Nephron progenitor cell (in vitro differentiated cells): ENCODE measurements around the gene LRCH1.

ENCODE experiments used
- DNase-seq: peaks from one replicate; pipeline ENCODE4 v3.0.0; 2021
- H3K27ac Mint-ChIP-seq: 2 replicates; pipeline ENCODE4 v1.8.0; 2021; ENCODE audit warnings: mild to moderate bottlenecking, moderate library complexity, mixed read lengths
- H3K27me3 Mint-ChIP-seq: 2 replicates; pipeline ENCODE4 v1.8.0; 2021; ENCODE audit warnings: mild to moderate bottlenecking, low read depth, mixed read lengths; ENCODE audit not compliant: poor library complexity
- H3K36me3 Mint-ChIP-seq: 2 replicates; pipeline ENCODE4 v1.8.0; 2021; ENCODE audit warnings: low read depth, mixed read lengths
- H3K4me1 Mint-ChIP-seq: 2 replicates; pipeline ENCODE4 v1.8.0; 2021; ENCODE audit warnings: mixed read lengths
- H3K4me3 Mint-ChIP-seq: 2 replicates; pipeline ENCODE4 v1.8.0; 2021; ENCODE audit warnings: mild to moderate bottlenecking, moderate library complexity, mixed read lengths
- H3K9me3 Mint-ChIP-seq: 2 replicates; pipeline ENCODE4 v1.8.0; 2021; ENCODE audit warnings: mild to moderate bottlenecking, moderate library complexity, mixed read lengths
- TF ChIP-seq, protein P1 (sequence below): fragments of 200-600 bp; sonication (generic); IDR thresholded peaks from 2 replicates; pipeline ENCODE4 v1.5.0; 2021; ENCODE audit warnings: antibody characterized with exemption

Gene LRCH1

DNA sequence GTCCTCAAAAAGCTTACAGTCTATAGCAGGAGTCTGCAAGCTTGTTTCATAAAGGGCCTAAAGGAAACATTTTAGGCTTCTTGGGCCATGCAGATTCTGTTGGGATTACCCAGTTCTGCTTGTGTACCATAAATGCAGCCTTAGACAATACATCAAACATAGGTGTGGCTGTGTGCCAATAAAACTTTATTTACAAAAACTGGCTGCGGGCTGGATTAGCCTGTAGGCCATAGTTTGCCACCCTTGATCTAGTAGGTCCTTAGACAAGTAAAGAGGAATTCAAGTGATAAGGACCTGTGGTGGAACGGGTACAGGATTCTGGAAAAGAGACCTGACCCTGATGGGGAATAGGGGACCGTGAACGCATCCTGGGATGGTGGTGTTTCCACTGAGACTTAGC lies 192.1 kb downstream of the LRCH1 start:
- H3K36me3 Mint-ChIP-seq: peaks cover 77% of the 10 kb centered on the region
- no peak overlapping the region for H3K4me3 Mint-ChIP-seq
- H3K27ac Mint-ChIP-seq: no peak overlapping the region
- H3K4me1 Mint-ChIP-seq: peaks cover 5% of the 10 kb centered on the region
- no peak for DNase-seq
- H3K27me3 Mint-ChIP-seq: no peaks in the 10 kb centered on the region
- TF ChIP-seq, protein P1, sequence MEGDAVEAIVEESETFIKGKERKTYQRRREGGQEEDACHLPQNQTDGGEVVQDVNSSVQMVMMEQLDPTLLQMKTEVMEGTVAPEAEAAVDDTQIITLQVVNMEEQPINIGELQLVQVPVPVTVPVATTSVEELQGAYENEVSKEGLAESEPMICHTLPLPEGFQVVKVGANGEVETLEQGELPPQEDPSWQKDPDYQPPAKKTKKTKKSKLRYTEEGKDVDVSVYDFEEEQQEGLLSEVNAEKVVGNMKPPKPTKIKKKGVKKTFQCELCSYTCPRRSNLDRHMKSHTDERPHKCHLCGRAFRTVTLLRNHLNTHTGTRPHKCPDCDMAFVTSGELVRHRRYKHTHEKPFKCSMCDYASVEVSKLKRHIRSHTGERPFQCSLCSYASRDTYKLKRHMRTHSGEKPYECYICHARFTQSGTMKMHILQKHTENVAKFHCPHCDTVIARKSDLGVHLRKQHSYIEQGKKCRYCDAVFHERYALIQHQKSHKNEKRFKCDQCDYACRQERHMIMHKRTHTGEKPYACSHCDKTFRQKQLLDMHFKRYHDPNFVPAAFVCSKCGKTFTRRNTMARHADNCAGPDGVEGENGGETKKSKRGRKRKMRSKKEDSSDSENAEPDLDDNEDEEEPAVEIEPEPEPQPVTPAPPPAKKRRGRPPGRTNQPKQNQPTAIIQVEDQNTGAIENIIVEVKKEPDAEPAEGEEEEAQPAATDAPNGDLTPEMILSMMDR: no peak
- no peaks in the 10 kb centered on the region for H3K9me3 Mint-ChIP-seq

DNA sequence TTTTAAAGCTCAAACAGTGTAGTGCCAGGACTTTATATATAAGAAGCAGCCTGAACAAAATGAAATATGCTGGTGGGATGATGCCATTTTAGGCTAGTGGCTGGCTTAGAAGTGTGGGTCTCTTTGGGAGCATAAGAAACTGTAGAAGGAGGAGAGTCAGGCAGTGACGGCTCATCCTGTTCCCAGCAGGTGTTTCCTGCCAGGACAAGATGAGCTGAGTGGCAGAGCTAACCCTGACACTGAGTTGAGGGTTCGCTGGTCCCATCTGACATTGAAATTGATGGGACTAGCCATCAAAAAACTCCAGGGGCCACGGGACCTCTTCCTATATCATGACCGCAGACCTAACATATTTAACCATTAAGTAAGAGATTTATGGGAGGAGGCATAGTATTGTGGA lies 192.7 kb downstream of the LRCH1 start:
- Mint-ChIP-seq H3K4me1 (peaks cover 12% of the 10 kb centered on the region), H3K36me3 (peaks cover 82% of the 10 kb centered on the region), H3K27ac (no peak overlapping the region), H3K9me3 (no peaks in the 10 kb centered on the region), H3K27me3 (no peaks in the 10 kb centered on the region), H3K4me3 (no peak overlapping the region)
- no peak for DNase-seq
- TF ChIP-seq, protein P1: no peak

DNA sequence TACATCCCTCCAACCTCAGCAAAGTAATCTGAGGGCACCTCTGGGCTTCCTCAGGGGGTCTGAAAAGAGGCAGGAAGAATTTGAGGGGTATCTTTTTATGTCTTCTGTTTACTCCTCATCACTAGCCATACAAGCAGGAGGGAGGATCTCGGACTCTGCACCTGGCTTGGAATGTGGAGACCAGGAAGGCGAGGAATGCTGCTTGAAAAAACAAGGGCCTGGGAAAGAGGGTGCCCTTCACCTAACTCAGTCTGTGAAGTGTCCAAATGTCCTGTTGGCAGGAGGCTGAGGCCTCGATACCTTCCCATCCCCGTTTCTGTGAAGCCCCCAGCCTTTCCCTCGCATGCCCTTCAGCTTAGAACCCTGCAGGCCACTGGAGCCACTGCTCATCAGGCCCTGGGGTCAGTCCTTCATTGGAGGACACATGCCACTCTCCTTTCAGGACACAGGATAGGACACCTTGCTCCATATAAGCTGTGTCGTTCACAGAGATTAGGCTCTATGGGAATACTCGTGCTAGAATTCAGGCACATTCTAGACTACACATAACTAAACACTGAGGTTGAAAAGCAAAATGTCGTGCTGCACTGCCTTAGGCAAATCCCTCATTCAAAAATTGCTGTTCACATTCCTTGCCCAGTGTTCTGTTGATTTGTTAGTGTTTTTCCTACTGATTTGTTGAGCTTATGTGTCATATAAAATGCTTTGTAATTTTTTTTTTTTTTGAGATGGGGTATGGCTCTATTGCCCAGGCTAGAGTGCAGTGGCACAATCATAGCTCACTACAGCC lies 194.3 kb downstream of the LRCH1 start:
- peaks cover 82% of the 10 kb centered on the region for H3K36me3 Mint-ChIP-seq
- H3K27me3 Mint-ChIP-seq: peaks cover 5% of the 10 kb centered on the region
- no peaks in the 10 kb centered on the region for H3K9me3 Mint-ChIP-seq
- no peak overlapping the region for H3K4me3 Mint-ChIP-seq
- TF ChIP-seq, protein P1: no peak
- H3K4me1 Mint-ChIP-seq: peaks cover 14% of the 10 kb centered on the region
- DNase-seq: no peak
- H3K27ac Mint-ChIP-seq: peak overlapping the region; percentile 45

DNA sequence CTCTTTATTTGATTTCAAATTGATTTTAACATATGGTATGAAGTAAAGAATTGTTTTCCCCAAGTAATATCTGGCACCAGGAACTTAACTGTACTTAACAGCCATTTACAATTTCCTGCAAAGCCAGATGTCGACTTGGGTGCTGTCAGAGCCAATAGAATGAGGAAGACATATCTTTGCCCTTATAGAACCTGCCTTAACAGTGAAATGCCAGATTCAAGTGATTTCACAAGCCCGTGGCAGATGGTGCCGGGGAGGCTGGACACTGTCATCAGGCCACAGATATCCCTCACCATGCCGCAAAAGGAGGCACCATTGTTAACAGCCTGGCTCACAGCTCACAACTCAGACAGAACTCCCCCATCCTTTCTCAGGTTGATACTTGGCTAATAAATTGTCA lies 195.3 kb downstream of the LRCH1 start:
- TF ChIP-seq, protein P1: no peak
- H3K27ac Mint-ChIP-seq: no peak overlapping the region
- no peaks in the 10 kb centered on the region for H3K9me3 Mint-ChIP-seq
- no peak for DNase-seq
- peaks cover 14% of the 10 kb centered on the region for H3K4me1 Mint-ChIP-seq
- no peak overlapping the region for H3K4me3 Mint-ChIP-seq
- H3K27me3 Mint-ChIP-seq: peaks cover 5% of the 10 kb centered on the region
- peaks cover 79% of the 10 kb centered on the region for H3K36me3 Mint-ChIP-seq

DNA sequence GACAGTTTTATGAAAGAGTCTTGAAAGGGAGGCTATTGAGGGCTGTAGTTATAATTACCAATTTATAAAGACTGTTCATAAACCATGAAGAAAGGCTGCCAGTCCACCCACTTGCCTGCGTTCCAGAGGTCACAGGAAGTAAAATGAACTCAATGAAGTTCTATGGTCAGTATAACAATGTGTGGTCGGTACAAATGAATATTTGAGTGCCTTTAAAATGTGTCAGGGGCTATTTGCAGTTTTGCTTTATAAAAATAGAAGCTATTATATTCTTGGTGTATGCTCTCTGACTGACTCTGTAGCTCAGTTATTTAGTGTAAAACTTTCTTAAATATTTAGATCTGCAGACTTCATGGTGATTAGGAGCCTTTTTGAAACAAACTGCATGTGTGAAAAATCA lies 197.0 kb downstream of the LRCH1 start:
- H3K27me3 Mint-ChIP-seq: peaks cover 5% of the 10 kb centered on the region
- H3K4me3 Mint-ChIP-seq: no peak overlapping the region
- TF ChIP-seq, protein P1: no peak
- H3K36me3 Mint-ChIP-seq: peaks cover 63% of the 10 kb centered on the region
- DNase-seq: no peak
- H3K9me3 Mint-ChIP-seq: no peaks in the 10 kb centered on the region
- H3K27ac Mint-ChIP-seq: peak overlapping the region; percentile 72
- H3K4me1 Mint-ChIP-seq: peaks cover 14% of the 10 kb centered on the region
